Body of pancreas (tissue), 4 donors: ENCODE results near the gene CLEC10A.

ENCODE experiments used
- POLR2A ChIP-seq, 3 donors: fragments of 450-650 bp; IDR thresholded peaks; one replicate each; pipeline ENCODE4 v1.6.1; 2016; ENCODE audit warnings: antibody characterized with exemption in 3 of 3, mild to moderate bottlenecking in 2 of 3
- TF ChIP-seq, protein P1 (sequence below), 7 experiments: fragments of 450-650 bp in 4 of 7; fragments of 200-600 bp in 3 of 7; sonication (generic) in 3 of 7; IDR thresholded peaks; one replicate each; pipeline ENCODE4 v1.5.1; 2016 to 2019; ENCODE audit warnings: antibody characterized with exemption in 7 of 7

DNA sequence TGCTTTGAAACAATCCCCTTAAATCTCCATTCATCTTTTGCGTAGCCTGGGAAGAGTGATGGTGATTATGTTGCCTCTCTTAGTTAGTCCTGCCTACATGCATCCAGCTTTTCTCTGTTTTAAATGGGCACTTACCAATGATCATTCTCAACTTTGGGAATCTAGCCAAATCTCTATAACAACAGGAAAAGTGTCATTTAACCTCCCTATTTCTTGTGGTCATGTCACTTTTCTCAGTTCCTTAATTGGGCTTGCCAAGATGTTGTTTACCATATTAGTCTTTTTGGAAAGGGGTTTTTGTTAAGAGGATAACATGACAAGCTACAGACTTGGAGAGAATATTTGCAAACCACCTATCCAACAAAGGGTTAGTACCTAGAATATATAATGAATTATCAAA is 15.6 kb upstream of the CLEC10A start:
- TF ChIP-seq, protein P1, sequence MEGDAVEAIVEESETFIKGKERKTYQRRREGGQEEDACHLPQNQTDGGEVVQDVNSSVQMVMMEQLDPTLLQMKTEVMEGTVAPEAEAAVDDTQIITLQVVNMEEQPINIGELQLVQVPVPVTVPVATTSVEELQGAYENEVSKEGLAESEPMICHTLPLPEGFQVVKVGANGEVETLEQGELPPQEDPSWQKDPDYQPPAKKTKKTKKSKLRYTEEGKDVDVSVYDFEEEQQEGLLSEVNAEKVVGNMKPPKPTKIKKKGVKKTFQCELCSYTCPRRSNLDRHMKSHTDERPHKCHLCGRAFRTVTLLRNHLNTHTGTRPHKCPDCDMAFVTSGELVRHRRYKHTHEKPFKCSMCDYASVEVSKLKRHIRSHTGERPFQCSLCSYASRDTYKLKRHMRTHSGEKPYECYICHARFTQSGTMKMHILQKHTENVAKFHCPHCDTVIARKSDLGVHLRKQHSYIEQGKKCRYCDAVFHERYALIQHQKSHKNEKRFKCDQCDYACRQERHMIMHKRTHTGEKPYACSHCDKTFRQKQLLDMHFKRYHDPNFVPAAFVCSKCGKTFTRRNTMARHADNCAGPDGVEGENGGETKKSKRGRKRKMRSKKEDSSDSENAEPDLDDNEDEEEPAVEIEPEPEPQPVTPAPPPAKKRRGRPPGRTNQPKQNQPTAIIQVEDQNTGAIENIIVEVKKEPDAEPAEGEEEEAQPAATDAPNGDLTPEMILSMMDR (IDR thresholded peaks at IDR 0.05) = no peak
- TF ChIP-seq POLR2A (IDR thresholded peaks at IDR 0.05) = no peak
